DOHH2 (cell line): ENCODE results near the gene TNP1.

Experiments used
- H3F3A ChIP-seq: fragments of 200-600 bp; sonication (generic), shearing (Covaris generic); 2 replicates; pipeline ENCODE4 v1.6.0; 2016; ENCODE audit warnings: antibody characterized with exemption, mild to moderate bottlenecking; ENCODE audit not compliant: control insufficient read depth, insufficient read depth
- H3K27ac ChIP-seq: fragments of 200-600 bp; sonication (generic); 2 replicates; pipeline ENCODE4 v1.5.1; 2014; ENCODE audit warnings: low read depth, mild to moderate bottlenecking, low read length, moderate library complexity
- H3K27me3 ChIP-seq: fragments of 200-600 bp; sonication (generic); 2 replicates; pipeline ENCODE4 v1.6.1; 2014; ENCODE audit warnings: mild to moderate bottlenecking, low read length, mixed read lengths; ENCODE audit not compliant: control insufficient read depth
- H3K36me3 ChIP-seq: fragments of 200-600 bp; sonication (generic); 2 replicates; pipeline ENCODE4 v1.6.1; 2014; ENCODE audit warnings: mild to moderate bottlenecking, low read length, moderate library complexity, mixed read lengths; ENCODE audit not compliant: control insufficient read depth
- H3K4me1 ChIP-seq: fragments of 200-600 bp; sonication (generic); 2 replicates; pipeline ENCODE4 v1.6.1; 2014; ENCODE audit warnings: mild to moderate bottlenecking, low read length, mixed read lengths; ENCODE audit not compliant: control insufficient read depth
- H3K4me2 ChIP-seq: fragments of 200-600 bp; sonication (generic); 2 replicates; pipeline ENCODE4 v1.6.0; 2014; ENCODE audit warnings: mild to moderate bottlenecking, low read length, moderate library complexity
- H3K4me3 ChIP-seq: fragments of 200-600 bp; sonication (generic); 2 replicates; pipeline ENCODE4 v1.5.1; 2014; ENCODE audit warnings: mild to moderate bottlenecking, low read length, mixed read lengths
- H3K79me2 ChIP-seq: fragments of 200-600 bp; sonication (generic); 2 replicates; pipeline ENCODE4 v1.6.1; 2014; ENCODE audit warnings: mild to moderate bottlenecking, low read length, mixed read lengths; ENCODE audit not compliant: control insufficient read depth
- H3K9me2 ChIP-seq: fragments of 200-600 bp; sonication (generic); replicated peaks from 2 replicates; pipeline ENCODE4 v1.6.1; 2014; ENCODE audit warnings: mild to moderate bottlenecking, low read length, mixed read lengths; ENCODE audit not compliant: control insufficient read depth
- H3K9me3 ChIP-seq: fragments of 200-600 bp; sonication (generic); 2 replicates; pipeline ENCODE4 v1.6.1; 2014; ENCODE audit warnings: antibody characterized with exemption, low read length, mixed read lengths; ENCODE audit not compliant: control insufficient read depth, insufficient read depth
- H4K20me1 ChIP-seq: fragments of 200-600 bp; sonication (generic); 2 replicates; pipeline ENCODE4 v1.6.0; 2014; ENCODE audit warnings: low read depth, mild to moderate bottlenecking, antibody characterized with exemption, low read length, moderate library complexity; ENCODE audit not compliant: control insufficient read depth, insufficient read depth
- EZH2phosphoT487 ChIP-seq: fragments of 200-600 bp; sonication (generic); IDR thresholded peaks from 2 replicates; pipeline ENCODE4 v1.6.1; 2017; ENCODE audit warnings: borderline replicate concordance, mild to moderate bottlenecking, antibody characterized with exemption, low read length, moderate library complexity, mixed read lengths
- TF ChIP-seq, protein P1 (sequence below): fragments of 200-600 bp; sonication (generic); IDR thresholded peaks from one replicate; pipeline ENCODE4 v1.5.1; 2014; ENCODE audit warnings: antibody characterized with exemption, mild to moderate bottlenecking, low read depth, low read length; ENCODE audit not compliant: poor library complexity, severe bottlenecking

TNP1 gene

DNA sequence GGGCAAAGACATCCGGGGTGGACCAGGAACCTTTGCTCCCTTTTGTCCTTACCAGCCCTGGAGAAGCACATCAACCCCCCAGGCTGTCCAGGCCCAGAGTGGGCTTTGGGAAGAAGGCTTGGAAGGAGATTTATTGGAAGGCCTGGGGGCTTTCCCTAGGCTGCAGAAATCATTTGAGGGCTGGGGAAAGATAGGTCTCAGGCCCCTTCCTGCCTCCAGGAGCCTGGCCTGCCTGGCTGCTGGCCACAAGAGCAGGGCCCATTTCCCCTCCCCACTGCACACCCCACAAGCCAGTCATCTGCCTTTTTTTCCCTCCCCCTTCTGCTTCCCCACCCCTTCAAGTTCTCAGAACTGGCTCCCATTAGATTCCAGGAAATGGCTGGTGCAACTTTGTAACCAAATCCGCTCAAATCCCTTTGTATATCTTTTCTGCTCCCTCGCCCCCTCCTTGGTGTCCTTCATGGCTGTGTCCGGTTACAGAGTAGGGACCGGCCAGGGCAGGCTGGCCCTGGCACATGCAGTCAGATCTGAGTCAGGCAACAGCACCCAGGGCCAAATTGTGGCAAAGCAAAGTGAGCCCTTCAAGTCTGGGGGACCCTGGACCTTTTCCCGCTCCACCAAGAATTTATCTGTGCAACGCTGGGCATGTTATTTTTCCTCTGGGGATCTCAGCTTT lies 20.8 kb upstream of the TNP1 start:
- H3K36me3 ChIP-seq: no peaks in the 10 kb centered on the region
- H3K9me3 ChIP-seq: no peaks in the 10 kb centered on the region
- H3K4me1 ChIP-seq: no peaks in the 10 kb centered on the region
- H3F3A ChIP-seq: no peaks in the 10 kb centered on the region
- no peak overlapping the region for H3K4me2 ChIP-seq
- H3K9me2 ChIP-seq: no peaks in the 10 kb centered on the region
- no peak overlapping the region for H3K27ac ChIP-seq
- H3K4me3 ChIP-seq: no peak overlapping the region
- no peaks in the 10 kb centered on the region for H3K79me2 ChIP-seq
- no peaks in the 10 kb centered on the region for H4K20me1 ChIP-seq
- TF ChIP-seq EZH2phosphoT487: no peak
- TF ChIP-seq, protein P1, sequence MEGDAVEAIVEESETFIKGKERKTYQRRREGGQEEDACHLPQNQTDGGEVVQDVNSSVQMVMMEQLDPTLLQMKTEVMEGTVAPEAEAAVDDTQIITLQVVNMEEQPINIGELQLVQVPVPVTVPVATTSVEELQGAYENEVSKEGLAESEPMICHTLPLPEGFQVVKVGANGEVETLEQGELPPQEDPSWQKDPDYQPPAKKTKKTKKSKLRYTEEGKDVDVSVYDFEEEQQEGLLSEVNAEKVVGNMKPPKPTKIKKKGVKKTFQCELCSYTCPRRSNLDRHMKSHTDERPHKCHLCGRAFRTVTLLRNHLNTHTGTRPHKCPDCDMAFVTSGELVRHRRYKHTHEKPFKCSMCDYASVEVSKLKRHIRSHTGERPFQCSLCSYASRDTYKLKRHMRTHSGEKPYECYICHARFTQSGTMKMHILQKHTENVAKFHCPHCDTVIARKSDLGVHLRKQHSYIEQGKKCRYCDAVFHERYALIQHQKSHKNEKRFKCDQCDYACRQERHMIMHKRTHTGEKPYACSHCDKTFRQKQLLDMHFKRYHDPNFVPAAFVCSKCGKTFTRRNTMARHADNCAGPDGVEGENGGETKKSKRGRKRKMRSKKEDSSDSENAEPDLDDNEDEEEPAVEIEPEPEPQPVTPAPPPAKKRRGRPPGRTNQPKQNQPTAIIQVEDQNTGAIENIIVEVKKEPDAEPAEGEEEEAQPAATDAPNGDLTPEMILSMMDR: no peak
- no peaks in the 10 kb centered on the region for H3K27me3 ChIP-seq

DNA sequence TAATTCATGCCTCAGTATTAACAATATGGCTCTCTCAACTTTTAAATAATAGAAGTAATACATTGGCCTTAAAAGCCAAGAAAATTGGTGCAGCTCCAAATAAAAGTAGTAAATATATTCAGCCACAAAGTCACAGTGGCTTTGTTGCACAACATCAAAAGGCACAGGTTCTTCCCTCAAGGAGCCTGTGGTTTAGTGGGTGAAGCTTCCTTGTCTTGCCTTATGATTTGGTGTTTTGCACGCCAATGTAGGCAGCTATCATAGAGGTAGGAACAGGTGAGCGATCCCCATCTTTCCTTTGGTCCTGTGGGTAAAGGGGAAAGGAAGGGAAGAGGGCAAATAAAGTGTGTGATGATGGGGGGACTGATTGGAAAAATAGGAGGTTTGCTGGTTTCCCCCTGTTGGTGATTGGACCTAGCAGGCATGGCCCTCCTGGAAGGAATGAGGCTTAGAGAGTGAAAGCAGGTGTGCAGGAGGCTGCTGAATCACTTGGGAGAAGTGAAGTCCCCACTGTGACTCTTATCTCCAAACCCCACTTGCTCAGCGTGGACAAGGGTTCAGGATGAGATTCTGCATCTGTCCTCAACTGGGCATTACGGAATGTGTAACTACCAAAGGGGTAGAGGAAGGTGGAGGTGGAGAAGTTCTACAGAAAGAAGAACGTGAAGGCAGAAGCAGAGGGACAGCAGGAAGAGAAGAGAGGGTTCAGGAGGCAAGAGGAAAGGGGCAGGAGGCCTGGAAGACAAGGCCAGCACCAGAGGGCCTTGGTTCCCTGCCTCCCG lies 20.1 kb upstream of the TNP1 start:
- Histone ChIP-seq H3F3A (no peaks in the 10 kb centered on the region), H3K27ac (no peak overlapping the region), H3K4me2 (no peak overlapping the region), H3K9me3 (no peaks in the 10 kb centered on the region), H3K36me3 (no peaks in the 10 kb centered on the region), H3K4me1 (no peaks in the 10 kb centered on the region), H3K4me3 (no peak overlapping the region), H3K9me2 (no peaks in the 10 kb centered on the region), H3K27me3 (no peaks in the 10 kb centered on the region), H3K79me2 (no peaks in the 10 kb centered on the region), H4K20me1 (no peaks in the 10 kb centered on the region)
- TF ChIP-seq EZH2phosphoT487: no peak
- TF ChIP-seq, protein P1: no peak

DNA sequence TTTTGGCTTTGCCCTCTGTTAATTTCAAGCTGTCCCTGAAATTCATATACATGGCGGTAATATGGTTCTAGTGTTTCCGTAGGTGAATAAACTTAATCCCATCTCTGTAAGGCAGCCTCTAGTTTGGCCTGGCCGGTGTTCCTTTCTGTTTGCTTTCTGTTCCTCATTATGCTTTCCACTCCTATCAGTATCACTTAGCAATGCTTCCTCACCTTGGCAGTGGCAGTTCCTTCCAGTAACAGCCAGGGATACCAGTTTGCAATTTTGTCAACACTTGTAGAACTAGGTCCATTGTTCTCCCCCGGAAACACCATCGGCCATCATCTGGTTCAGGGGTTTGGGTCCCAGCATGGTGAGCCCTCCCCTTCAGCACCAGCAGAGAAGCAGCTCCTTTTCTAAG lies 18.2 kb upstream of the TNP1 start:
- no peak overlapping the region for H3K4me2 ChIP-seq
- H3K36me3 ChIP-seq: no peaks in the 10 kb centered on the region
- TF ChIP-seq, protein P1: no peak
- TF ChIP-seq EZH2phosphoT487: no peak
- H4K20me1 ChIP-seq: no peaks in the 10 kb centered on the region
- no peaks in the 10 kb centered on the region for H3K27me3 ChIP-seq
- no peak overlapping the region for H3K4me3 ChIP-seq
- H3K9me2 ChIP-seq: no peaks in the 10 kb centered on the region
- no peaks in the 10 kb centered on the region for H3K4me1 ChIP-seq
- H3K79me2 ChIP-seq: no peaks in the 10 kb centered on the region
- no peaks in the 10 kb centered on the region for H3F3A ChIP-seq
- no peaks in the 10 kb centered on the region for H3K9me3 ChIP-seq
- no peak overlapping the region for H3K27ac ChIP-seq
